ENCODE results near the gene CFH.
A peak's percentile ranks its signal among the peaks of the same experiment; 100 is the strongest.
"Not testable (repeated sequence)": the region's sequence is repeated elsewhere in the genome, so short reads cannot be mapped to it uniquely, and the experiment has no call there.

CFH gene

DNA sequence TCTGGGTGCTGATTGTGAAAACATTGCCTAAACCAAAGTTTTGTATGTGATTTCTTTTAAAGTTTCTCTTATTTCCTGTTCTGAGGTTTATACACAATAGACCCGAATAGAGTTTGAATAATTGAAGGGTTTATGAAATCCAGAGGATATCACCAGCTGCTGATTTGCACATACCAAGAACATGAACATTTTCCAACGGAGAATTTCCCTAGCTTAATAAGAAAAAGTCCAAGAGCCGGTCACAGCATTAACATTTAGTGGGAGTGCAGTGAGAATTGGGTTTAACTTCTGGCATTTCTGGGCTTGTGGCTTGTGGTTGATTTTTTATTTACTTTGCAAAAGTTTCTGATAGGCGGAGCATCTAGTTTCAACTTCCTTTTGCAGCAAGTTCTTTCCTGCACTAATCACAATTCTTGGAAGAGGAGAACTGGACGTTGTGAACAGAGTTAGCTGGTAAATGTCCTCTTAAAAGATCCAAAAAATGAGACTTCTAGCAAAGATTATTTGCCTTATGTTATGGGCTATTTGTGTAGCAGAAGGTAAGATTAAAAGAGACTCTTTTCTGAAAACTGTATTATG is at the start of gene CFH:
CFH (plus strand) TSS at position 407 of the 579 bp plus-strand sequence; CDS start at position 482, 75 bp downstream.
- Mint-ChIP-seq H3K4me3 (no peak within 1 kb of the TSS), H3K27ac (no peak within 1 kb of the TSS), H3K27me3 (no peaks in the 10 kb centered on the region), H3K9me3 (no peaks in the 10 kb centered on the region), H3K4me1 (peaks cover 8% of the 10 kb centered on the region)
- DNase-seq (no peak), ATAC-seq (no peak)

DNA sequence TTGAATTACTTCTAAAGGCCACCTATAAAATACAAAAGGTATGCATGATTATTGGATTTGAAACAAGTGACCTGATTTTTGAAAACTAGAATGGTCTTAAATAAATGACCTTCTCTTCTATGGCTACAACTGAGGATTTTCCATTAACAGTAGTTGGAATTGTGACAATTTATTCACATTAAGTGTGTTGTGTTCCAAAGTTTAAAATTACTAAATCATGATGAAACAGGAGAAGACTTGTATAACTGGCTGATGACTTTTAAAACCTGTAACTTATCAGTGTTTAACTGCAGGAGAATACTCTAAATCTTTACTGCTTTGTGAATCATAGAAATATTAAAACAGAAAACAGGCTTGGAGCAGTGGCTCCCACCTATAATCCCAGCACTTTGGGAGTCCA is 48.2 kb upstream of the CFH start:
- peaks cover 8% of the 10 kb centered on the region for H3K4me1 Mint-ChIP-seq
- no peak overlapping the region for H3K4me3 Mint-ChIP-seq
- H3K27me3 Mint-ChIP-seq: peaks cover 28% of the 10 kb centered on the region
- H3K27ac Mint-ChIP-seq: no peak overlapping the region
- H3K9me3 Mint-ChIP-seq: no peaks in the 10 kb centered on the region
- ATAC-seq (no peak), DNase-seq (no peak)

- H3K27me3 Mint-ChIP-seq: peaks cover 47% of the 10 kb centered on the region
- H3K4me1 Mint-ChIP-seq: peaks cover 8% of the 10 kb centered on the region
- ATAC-seq (no peak), DNase-seq (no peak)
- H3K4me3 Mint-ChIP-seq: peak overlapping the region; percentile 1 to 44
- H3K9me3 Mint-ChIP-seq: peaks cover 5 to 6% of the 10 kb centered on the region in 2 donors
- H3K27ac Mint-ChIP-seq: no peak overlapping the region
Observed at GRCh38 chr1:196607981-196608380, 43.9 kb upstream of the CFH start.

DNA sequence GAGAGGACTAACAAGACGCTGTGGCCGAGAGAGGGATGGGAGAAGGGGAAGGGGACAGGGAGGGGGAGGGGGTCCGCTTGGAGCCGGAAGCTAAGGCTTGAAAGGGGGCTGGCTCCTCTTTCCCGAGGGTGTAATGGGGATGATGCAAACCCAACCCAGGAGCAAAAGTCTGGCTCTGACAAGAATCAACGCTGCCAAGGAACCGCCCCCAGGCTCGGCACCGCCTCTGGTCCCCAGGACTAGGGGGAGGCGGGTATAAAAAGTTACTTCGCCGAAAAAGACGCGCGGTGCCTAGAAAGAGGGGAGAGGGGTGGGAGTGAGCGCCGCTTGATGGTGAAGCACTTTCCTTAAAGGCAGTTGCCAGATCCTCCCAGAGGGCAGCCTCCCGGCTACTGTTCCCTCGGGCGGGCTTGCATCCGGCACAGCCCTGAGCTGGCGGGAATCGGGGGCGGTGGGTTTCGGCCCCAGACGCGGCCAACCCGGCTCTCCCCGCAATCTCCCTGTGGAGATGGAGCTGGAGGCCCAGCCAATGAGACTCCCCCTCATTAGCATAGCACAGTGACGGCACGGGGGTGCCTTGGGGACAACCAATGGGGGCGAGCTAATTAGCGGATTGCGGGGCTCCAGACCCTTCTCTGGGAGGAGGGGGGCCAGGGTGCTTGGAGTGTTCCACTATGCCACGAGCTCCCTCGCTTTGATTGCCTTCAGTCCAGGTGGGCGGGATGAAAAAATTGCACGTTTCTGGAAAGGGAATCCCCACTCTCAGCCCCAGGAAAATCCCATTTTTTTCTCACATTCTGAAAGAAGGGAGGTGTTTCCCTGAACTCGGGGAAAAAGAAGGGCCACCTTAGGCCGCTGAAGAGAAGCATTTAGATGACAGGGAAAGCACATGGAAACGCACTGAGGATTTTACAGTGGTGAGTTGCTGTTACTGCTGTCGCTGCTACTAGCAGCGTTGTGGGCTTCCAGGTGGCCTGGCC is 43.2 kb upstream of the CFH start, which contains the start of gene KCNT2:
KCNT2 (minus strand) TSS at position 51 of the 980 bp plus-strand sequence. CDS start 131 bp downstream, outside the sequence.
- Mint-ChIP-seq H3K4me3 (peak within 1 kb of the TSS; percentile 1 to 44), H3K27me3 (peaks cover 47% of the 10 kb centered on the region), H3K9me3 (peaks cover 6 to 8% of the 10 kb centered on the region in 2 donors), H3K27ac (peak within 1 kb of the TSS in 1 of 2 donors; percentile 14), H3K4me1 (peaks cover 8% of the 10 kb centered on the region)
- ATAC-seq (peak; percentile 59), DNase-seq (no peak)

DNA sequence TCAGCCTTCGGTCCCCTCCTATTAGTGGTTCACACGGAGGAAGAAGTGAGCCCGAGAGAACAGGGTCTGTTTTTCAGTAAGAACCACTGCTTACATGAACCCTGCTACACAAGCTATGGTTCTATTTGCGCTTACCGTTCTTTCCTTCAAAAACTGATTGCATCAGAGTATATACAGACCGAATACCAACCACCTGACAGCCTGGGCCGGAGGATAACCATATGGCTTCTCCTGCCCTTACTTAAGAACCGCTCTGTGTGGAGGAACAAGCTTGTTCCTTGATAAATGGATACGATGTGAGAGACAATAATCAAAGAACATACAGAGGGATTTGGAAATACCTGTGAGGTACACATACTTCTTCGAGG is 42.5 kb upstream of the CFH start:
- Mint-ChIP-seq H3K4me3 (no peak overlapping the region), H3K27me3 (peaks cover 47% of the 10 kb centered on the region), H3K9me3 (peaks cover 6 to 8% of the 10 kb centered on the region in 2 donors), H3K4me1 (peaks cover 8% of the 10 kb centered on the region), H3K27ac (no peak overlapping the region)
- no peak for ATAC-seq
- DNase-seq: no peak

- no peak for DNase-seq
- H3K9me3 Mint-ChIP-seq: peaks cover 6 to 8% of the 10 kb centered on the region in 2 donors
- H3K27me3 Mint-ChIP-seq: peaks cover 36% of the 10 kb centered on the region
- no peak overlapping the region for H3K4me3 Mint-ChIP-seq
- peaks cover 8% of the 10 kb centered on the region for H3K4me1 Mint-ChIP-seq
- H3K27ac Mint-ChIP-seq: no peak overlapping the region
- ATAC-seq: no peak
Observed at GRCh38 chr1:196611873-196612272, 40.0 kb upstream of the CFH start.

GRCh38 chr1:196619721-196620120 is 32.1 kb upstream of the CFH start:
- Mint-ChIP-seq H3K27ac (no peak overlapping the region), H3K4me3 (no peak overlapping the region), H3K27me3 (no peaks in the 10 kb centered on the region), H3K9me3 (no peaks in the 10 kb centered on the region), H3K4me1 (no peaks in the 10 kb centered on the region)
- DNase-seq: no peak
- ATAC-seq: no peak

- DNase-seq (no peak), ATAC-seq (no peak)
- H3K4me3 Mint-ChIP-seq: no peak overlapping the region
- no peaks in the 10 kb centered on the region for H3K27me3 Mint-ChIP-seq
- H3K4me1 Mint-ChIP-seq: no peaks in the 10 kb centered on the region
- peaks cover 0 to under 1% of the 10 kb centered on the region in 2 donors for H3K9me3 Mint-ChIP-seq
- no peak overlapping the region for H3K27ac Mint-ChIP-seq
Observed at GRCh38 chr1:196623079-196623478, 28.8 kb upstream of the CFH start.

GRCh38 chr1:196628838-196629237 is 23.0 kb upstream of the CFH start:
- no peaks in the 10 kb centered on the region for H3K27me3 Mint-ChIP-seq

DNA sequence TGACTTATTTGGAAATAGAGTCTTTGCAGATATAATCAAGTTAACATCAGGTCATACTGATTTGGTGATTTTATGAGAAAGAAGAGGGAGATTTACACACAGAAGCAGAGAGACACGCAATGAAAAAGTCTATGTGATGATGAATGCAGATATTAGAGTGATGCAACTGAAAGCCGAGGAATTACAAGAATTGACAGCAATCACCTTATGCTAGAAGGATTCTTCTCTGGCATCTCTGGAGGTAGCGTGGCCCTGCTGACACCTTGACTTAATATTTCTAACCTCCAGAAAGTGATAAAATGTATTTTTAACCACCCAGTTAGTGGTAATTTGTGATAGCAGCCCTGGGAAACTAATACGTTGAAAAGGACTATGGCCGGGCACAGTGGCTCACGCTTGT is 14.2 kb upstream of the CFH start:
- H3K4me3 Mint-ChIP-seq: no peak overlapping the region

More at GRCh38 chr1:196628838-196629237, 23.0 kb upstream of the CFH start:
- no peaks in the 10 kb centered on the region for H3K4me1 Mint-ChIP-seq
- no peak overlapping the region for H3K4me3 Mint-ChIP-seq
- no peak for ATAC-seq
- DNase-seq: no peak
- peaks cover 0 to 5% of the 10 kb centered on the region in 2 donors for H3K9me3 Mint-ChIP-seq
- H3K27ac Mint-ChIP-seq: no peak overlapping the region

DNA sequence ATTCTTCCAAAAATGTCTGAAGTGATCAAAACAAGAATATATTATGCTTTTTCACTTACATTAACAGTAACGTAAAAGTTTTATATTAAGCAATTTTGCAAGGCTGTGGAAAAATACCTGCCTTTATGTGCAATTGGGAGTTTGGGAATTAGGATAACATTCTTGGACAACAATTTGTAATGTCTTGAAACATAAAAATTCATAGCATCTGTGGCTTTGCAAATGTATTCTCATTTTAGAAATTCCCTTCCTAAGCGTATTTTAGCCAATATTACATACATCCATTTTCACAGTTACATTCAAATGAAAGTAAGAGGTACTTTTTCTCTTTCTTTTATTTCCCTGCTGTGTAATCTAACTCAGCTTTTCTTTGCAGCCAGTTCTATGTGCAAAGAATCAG is 13.4 kb upstream of the CFH start:
- ATAC-seq: no peak
- Mint-ChIP-seq H3K4me3 (no peak overlapping the region), H3K9me3 (no peaks in the 10 kb centered on the region), H3K27ac (no peak overlapping the region), H3K4me1 (no peaks in the 10 kb centered on the region), H3K27me3 (no peaks in the 10 kb centered on the region)
- DNase-seq: no peak

More for the DNA sequence above, 14.2 kb upstream of the CFH start:
- no peaks in the 10 kb centered on the region for H3K27me3 Mint-ChIP-seq
- ATAC-seq (no peak), DNase-seq (no peak)
- H3K4me1 Mint-ChIP-seq: no peaks in the 10 kb centered on the region
- H3K27ac Mint-ChIP-seq: no peak overlapping the region
- H3K9me3 Mint-ChIP-seq: no peaks in the 10 kb centered on the region

- DNase-seq, H3K4me1 Mint-ChIP-seq, H3K27me3 Mint-ChIP-seq, H3K27ac Mint-ChIP-seq, H3K9me3 Mint-ChIP-seq, ATAC-seq, H3K4me3 Mint-ChIP-seq: not testable (repeated sequence)
Observed at GRCh38 chr1:196639291-196639690, 12.6 kb upstream of the CFH start.

DNA sequence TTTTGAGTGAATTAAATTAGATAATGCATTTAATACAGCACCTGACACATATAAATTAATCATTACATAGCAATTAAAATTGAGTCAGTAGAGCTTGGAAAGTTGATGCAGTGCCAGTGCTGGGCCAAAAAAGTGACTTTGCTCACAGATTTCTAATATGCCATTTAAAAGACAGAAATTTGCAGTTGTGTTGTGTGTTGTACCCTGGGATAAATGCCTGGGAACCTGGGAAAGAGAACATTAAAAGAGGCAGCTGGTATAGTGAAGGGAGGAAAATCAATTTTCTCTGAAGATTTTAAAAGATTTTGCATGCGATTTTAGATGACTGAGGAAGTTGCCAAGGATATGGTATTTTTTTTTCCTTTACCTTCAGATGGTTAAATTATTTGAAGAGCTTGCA is 10.9 kb upstream of the CFH start:
- H3K9me3 Mint-ChIP-seq: no peaks in the 10 kb centered on the region
- H3K4me1 Mint-ChIP-seq: no peaks in the 10 kb centered on the region
- no peak overlapping the region for H3K4me3 Mint-ChIP-seq
- H3K27ac Mint-ChIP-seq: no peak overlapping the region
- H3K27me3 Mint-ChIP-seq: no peaks in the 10 kb centered on the region
- ATAC-seq (no peak), DNase-seq (no peak)

DNA sequence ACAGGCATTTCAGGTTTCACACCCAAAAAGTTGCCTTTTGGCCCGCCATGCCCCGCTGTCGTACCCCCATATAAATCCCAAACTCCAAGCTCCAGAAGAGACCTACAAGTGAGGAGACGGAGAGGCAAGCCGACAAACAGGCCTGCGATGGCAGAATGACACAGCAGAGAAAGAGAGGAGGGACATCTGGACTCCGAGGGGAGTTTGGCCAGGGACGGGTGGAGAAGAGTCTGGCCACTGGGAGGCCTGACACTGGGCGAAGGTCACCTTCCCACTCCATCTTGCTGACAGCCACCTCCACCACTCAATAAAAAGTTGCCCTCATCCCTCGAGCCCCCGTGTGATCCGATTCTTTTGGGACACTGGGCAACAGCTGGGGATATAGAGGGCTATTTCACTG is 1.9 kb upstream of the CFH start:
- no peaks in the 10 kb centered on the region for H3K27me3 Mint-ChIP-seq
- no peak overlapping the region for H3K4me3 Mint-ChIP-seq
- ATAC-seq: peak; percentile 12
- H3K27ac Mint-ChIP-seq: no peak overlapping the region
- no peak for DNase-seq
- H3K9me3 Mint-ChIP-seq: no peaks in the 10 kb centered on the region
- H3K4me1 Mint-ChIP-seq: peaks cover 8% of the 10 kb centered on the region

- Mint-ChIP-seq H3K27ac (no peak overlapping the region), H3K4me3 (no peak overlapping the region), H3K9me3 (no peaks in the 10 kb centered on the region), H3K27me3 (no peaks in the 10 kb centered on the region), H3K4me1 (peaks cover 8% of the 10 kb centered on the region)
- DNase-seq: no peak
- peak; percentile 18 for ATAC-seq
Observed at GRCh38 chr1:196650403-196650802, 1.4 kb upstream of the CFH start.

- H3K9me3 Mint-ChIP-seq: no peaks in the 10 kb centered on the region
Observed at GRCh38 chr1:196651079-196651478, 764 bp upstream of the CFH start.

More at GRCh38 chr1:196651079-196651478, 764 bp upstream of the CFH start:
- Mint-ChIP-seq H3K4me1 (peaks cover 8% of the 10 kb centered on the region), H3K27ac (no peak overlapping the region), H3K4me3 (no peak overlapping the region), H3K27me3 (no peaks in the 10 kb centered on the region)
- ATAC-seq (no peak), DNase-seq (no peak)

Measured in stimulated activated naive CD8-positive, alpha-beta T cell treated with anti-CD3 and anti-CD28 coated beads, Interleukin-15, amount 100 ng/mL, for 72 hours (primary cell).